Spleen (tissue), 11 donors: ENCODE data around the gene ATP8A2. TPM values are rescaled to one million over a fixed set of nuclear protein-coding genes. Genes with fewer than 3 reads are reported as not detected.
"Not testable (repeated sequence)": the region's sequence is repeated elsewhere in the genome, so short reads cannot be mapped to it uniquely, and the experiment has no call there.

Experiments
- DNase-seq: peaks from one replicate; pipeline ENCODE4 v3.0.0-alpha.2; 2020
- H3K27ac ChIP-seq, 8 donors: fragments of 200-600 bp; sonication (generic) in 7 of 8; 1 replicate in 4 of 8; 2 replicates in 4 of 8; pipeline versions ENCODE4 v1.5.0 to v1.8.0; 2016 to 2021; ENCODE audit warnings: inconsistent platforms in 4 of 8, mild to moderate bottlenecking in 4 of 8, moderate library complexity in 1 of 8
- H3K27me3 ChIP-seq, 7 donors: fragments of 200-600 bp; sonication (generic) in 6 of 7; replicated peaks in 1 of 7; 1 replicate in 4 of 7; 2 replicates in 3 of 7; pipeline versions ENCODE4 v1.5.0 to v1.8.0; 2016 to 2021; ENCODE audit warnings: inconsistent platforms in 3 of 7, mild to moderate bottlenecking in 1 of 7
- H3K36me3 ChIP-seq, 6 donors: fragments of 200-600 bp; sonication (generic) in 5 of 6; 1 replicate in 4 of 6; 2 replicates in 2 of 6; pipeline versions ENCODE4 v1.5.0 to v1.8.0; 2016 to 2021; ENCODE audit warnings: inconsistent platforms in 2 of 6
- H3K4me1 ChIP-seq, 6 donors: fragments of 200-600 bp; sonication (generic) in 5 of 6; 1 replicate in 3 of 6; 2 replicates in 3 of 6; pipeline versions ENCODE4 v1.5.0 to v1.8.0; 2016 to 2021; ENCODE audit warnings: inconsistent platforms in 3 of 6
- H3K4me3 ChIP-seq, 8 donors: fragments of 200-600 bp; sonication (generic) in 7 of 8; 1 replicate in 4 of 8; 2 replicates in 4 of 8; pipeline versions ENCODE4 v1.5.0 to v1.8.0; 2016 to 2021; ENCODE audit warnings: inconsistent platforms in 4 of 8, mild to moderate bottlenecking in 4 of 8, moderate library complexity in 2 of 8
- H3K9me3 ChIP-seq, 8 donors: fragments of 200-600 bp; sonication (generic) in 7 of 8; 1 replicate in 4 of 8; 2 replicates in 4 of 8; pipeline versions ENCODE4 v1.5.0 to v1.8.0; 2016 to 2021; ENCODE audit warnings: inconsistent platforms in 4 of 8
- CTCF ChIP-seq, 11 experiments: fragments of 200-600 bp in 7 of 11; fragments of 450-650 bp in 4 of 11; sonication (generic) in 4 of 11; IDR thresholded peaks in 8 of 11; conservative IDR thresholded peaks in 3 of 11; 1 replicate in 7 of 11; 2 replicates in 4 of 11; pipeline versions ENCODE4 v1.4.0 to v1.8.0; 2016 to 2021; ENCODE audit warnings: antibody characterized with exemption in 11 of 11, inconsistent platforms in 4 of 11, mild to moderate bottlenecking in 1 of 11
- POLR2A ChIP-seq, 3 donors: fragments of 450-650 bp; IDR thresholded peaks; one replicate each; pipeline ENCODE4 v1.5.1; 2017; ENCODE audit warnings: antibody characterized with exemption in 3 of 3, mild to moderate bottlenecking in 1 of 3
- POLR2AphosphoS5 ChIP-seq, 3 donors: sonication (generic); formaldehyde crosslinking; IDR thresholded peaks; one replicate each; pipeline ENCODE4 v1.5.1; 2017; ENCODE audit warnings: antibody characterized with exemption in 3 of 3
- WGBS, 5 donors: extraction: QIAGEN DNeasy Blood & Tissue Kit in 3 of 5; methylation state at CpG; one replicate each; pipeline versions ENCODE4 v1.1.5 to v1.1.7; 2013 to 2018; 5-methylcytosine and 5-hydroxymethylcytosine counted together
- intact Hi-C: fragments of 100-400 bp; cut with DNase I; formaldehyde crosslinking; loops from one replicate; pipeline ENCODE4 v1.15.0; 2023; ENCODE audit warnings: low total_unique reads
- polyA plus RNA-seq, 3 donors: library from polyadenylated mRNA; stranded (reverse); fragments of 200-250 nt; gene quantifications; one replicate each; pipeline ENCODE4 v1.2.1, GENCODE V29; 2013
- total RNA-seq, 7 donors: library from RNA; depleted of rRNA in 3 of 7; stranded (reverse); fragments of >200 nt in 3 of 7; fragmentation: NEBNext Ultra II Directional in 4 of 7; extraction: Animal tissue kit (Norgen Biotek cat#: 25700) in 4 of 7; gene quantifications; one replicate each; pipeline versions ENCODE4 v1.1.0 to v1.2.1, GENCODE V29; 2016 to 2021
- donor health status: healthy with polysubstance abuse.
- donor health status: DM: no; HTN: no; CAD: no; lungs with moderate emphysema.
- donor health status: DM: no; HTN: no; CAD: no.
- donor health status: Bipolar disorder and iron deficiency.
- donor health status: healthy.
- donor health status: DM: no; HTN: no; CAD: no.
- donor health status: DM: yes; HTN: yes; CAD: no.

Gene ATP8A2
- total and polyA plus RNA-seq, 10 donors = 0.09 to 0.46 (median 0.25) TPM

GRCh38 chr13:26062853-26063444 lies 691.2 kb downstream of the ATP8A2 start:
- intact Hi-C loops = loop anchor here (5.0 to 10.0 kb wide), 2 partner anchors 238 to 486 kb away; no protein-coding TSS in a partner anchor

GRCh38 chr13:26066492-26066891 lies 694.7 kb downstream of the ATP8A2 start:
- H3K9me3 ChIP-seq, H3K27ac ChIP-seq, H3K4me3 ChIP-seq, DNase-seq, H3K27me3 ChIP-seq, H3K36me3 ChIP-seq, H3K4me1 ChIP-seq: not testable (repeated sequence)
- intact Hi-C loops = loop anchor here (10.0 kb wide), 1 partner anchor 242 kb away; no protein-coding TSS in a partner anchor
- 63 to 77% (median 69%) methylated on average over 7 of the region's 7 CpGs for WGBS, 5 donors

More at GRCh38 chr13:26062853-26063444, 691.2 kb downstream of the ATP8A2 start:
- 54 to 60% (median 57%) methylated on average over 5 of the region's 5 CpGs for WGBS, 5 donors
- no peaks in the 10 kb centered on the region for H3K36me3 ChIP-seq
- no peaks in the 10 kb centered on the region for H3K4me1 ChIP-seq
- no peak for DNase-seq
- H3K4me3 ChIP-seq = no peak overlapping the region
- no peak overlapping the region for H3K27ac ChIP-seq
- no peak for TF ChIP-seq POLR2A (IDR thresholded peaks at IDR 0.05)
- TF ChIP-seq CTCF (IDR thresholded peaks at IDR 0.05 in 8 of 11, conservative IDR thresholded peaks at IDR 0.05 in 3 of 11) = peak in 9 of 11 experiments; percentile 35 to 56 (median 44)
- no peak for TF ChIP-seq POLR2AphosphoS5 (IDR thresholded peaks at IDR 0.05)
- peaks cover 0 to 7% (median 0%) of the 10 kb centered on the region in 7 donors for H3K27me3 ChIP-seq
- no peaks in the 10 kb centered on the region for H3K9me3 ChIP-seq

GRCh38 chr13:26067601-26068000 lies 695.8 kb downstream of the ATP8A2 start:
- Histone ChIP-seq H3K4me3 (no peak overlapping the region), H3K36me3 (no peaks in the 10 kb centered on the region), H3K27me3 (peaks cover 0 to 9% (median 0%) of the 10 kb centered on the region in 7 donors), H3K9me3 (no peaks in the 10 kb centered on the region), H3K4me1 (no peaks in the 10 kb centered on the region), H3K27ac (no peak overlapping the region)
- DNase-seq = no peak
- no peak for TF ChIP-seq POLR2AphosphoS5 (IDR thresholded peaks at IDR 0.05)
- no peak for TF ChIP-seq CTCF (IDR thresholded peaks at IDR 0.05 in 8 of 11, conservative IDR thresholded peaks at IDR 0.05 in 3 of 11)
- TF ChIP-seq POLR2A (IDR thresholded peaks at IDR 0.05) = no peak
- intact Hi-C loops = loop anchor here (10.0 kb wide), 1 partner anchor 243 kb away; no protein-coding TSS in a partner anchor
- 88 to 93% (median 90%) methylated on average over 3 of the region's 3 CpGs for WGBS, 5 donors

GRCh38 chr13:26068372-26068771 lies 696.6 kb downstream of the ATP8A2 start:
- H3K27ac ChIP-seq, H3K4me3 ChIP-seq, H3K36me3 ChIP-seq, H3K4me1 ChIP-seq, H3K9me3 ChIP-seq, DNase-seq: not testable (repeated sequence)
- H3K27me3 ChIP-seq = peaks cover 0 to 11% (median 0%) of the 10 kb centered on the region in 7 donors
- 89 to 100% (median 94%) methylated on average over 2 of the region's 2 CpGs for WGBS, 5 donors
- intact Hi-C loops = loop anchor here (10.0 kb wide), 1 partner anchor 244 kb away; no protein-coding TSS in a partner anchor

GRCh38 chr13:26069642-26070041 lies 697.9 kb downstream of the ATP8A2 start:
- H3K27ac ChIP-seq, H3K36me3 ChIP-seq, DNase-seq, H3K4me1 ChIP-seq, H3K4me3 ChIP-seq, H3K9me3 ChIP-seq: not testable (repeated sequence)
- peaks cover 0 to 21% (median 0%) of the 10 kb centered on the region in 7 donors for H3K27me3 ChIP-seq
- 65 to 84% (median 74%) methylated on average over 7 to 8 of the region's 8 CpGs for WGBS, 5 donors
- intact Hi-C loops = loop anchor here (5.0 to 10.0 kb wide), 2 partner anchors 245 to 497 kb away; no protein-coding TSS in a partner anchor
